Kidney epithelial cell (primary cell): ENCODE results near the gene KRT36. TPM values are rescaled to one million over a fixed set of nuclear protein-coding genes. Genes with fewer than 3 reads are reported as not detected.

Source experiments
- DNase-seq: peaks from one replicate; pipeline ENCODE4 v3.0.0-alpha.2; 2010; ENCODE audit warnings: low read depth
- H3K27me3 ChIP-seq: 2 replicates; pipeline ENCODE4 v1.6.0; 2011; ENCODE audit warnings: low read length; ENCODE audit not compliant: control insufficient read depth, insufficient read depth
- H3K36me3 ChIP-seq: 2 replicates; pipeline ENCODE4 v1.5.1; 2011; ENCODE audit warnings: low read length; ENCODE audit not compliant: control insufficient read depth, insufficient read depth
- H3K4me3 ChIP-seq: 2 replicates; pipeline ENCODE4 v1.5.1; 2011; ENCODE audit warnings: low read depth, mild to moderate bottlenecking, control low read depth, low read length
- CTCF ChIP-seq: IDR thresholded peaks from 2 replicates; pipeline ENCODE4 v1.5.1; 2011; ENCODE audit warnings: mild to moderate bottlenecking, moderate library complexity, low read length, control low read depth, inconsistent platforms; ENCODE audit not compliant: insufficient read depth, poor library complexity, severe bottlenecking
- total RNA-seq: library from RNA; depleted of rRNA; stranded (reverse); fragments of >200 nt; gene quantifications from 2 replicates; pipeline ENCODE4 v1.2.3, GENCODE V29; 2015

Gene KRT36
- total RNA-seq, 1 donor from 2014 or later, result not detected

- H3K4me3 ChIP-seq, result peak overlapping the region; percentile 29
Measured at GRCh38 chr17:41524261-41524660, 34.6 kb upstream of the KRT36 start.

GRCh38 chr17:41523787-41524186, 34.1 kb upstream of the KRT36 start:
- no peak for DNase-seq
- H3K36me3 ChIP-seq, result peaks cover 7% of the 10 kb centered on the region
- TF ChIP-seq CTCF, result no peak
- peak overlapping the region; percentile 29 for H3K4me3 ChIP-seq
- H3K27me3 ChIP-seq, result no peaks in the 10 kb centered on the region

More at GRCh38 chr17:41524261-41524660, 34.6 kb upstream of the KRT36 start:
- DNase-seq, result no peak
- peaks cover 7% of the 10 kb centered on the region for H3K36me3 ChIP-seq
- no peak for TF ChIP-seq CTCF
- H3K27me3 ChIP-seq, result no peaks in the 10 kb centered on the region

GRCh38 chr17:41523225-41523593, 33.5 kb upstream of the KRT36 start:
- peaks cover 7% of the 10 kb centered on the region for H3K36me3 ChIP-seq

GRCh38 chr17:41522301-41523224, 32.9 kb upstream of the KRT36 start:
- Histone ChIP-seq H3K27me3 (no peaks in the 10 kb centered on the region), H3K4me3 (no peak overlapping the region), H3K36me3 (peaks cover 7% of the 10 kb centered on the region)
- TF ChIP-seq CTCF, result no peak
- DNase-seq, result no peak

More at GRCh38 chr17:41523225-41523593, 33.5 kb upstream of the KRT36 start:
- Histone ChIP-seq H3K27me3 (no peaks in the 10 kb centered on the region), H3K4me3 (no peak overlapping the region)
- DNase-seq, result no peak
- no peak for TF ChIP-seq CTCF

- Histone ChIP-seq H3K27me3 (no peaks in the 10 kb centered on the region), H3K36me3 (peaks cover 5% of the 10 kb centered on the region), H3K4me3 (no peak overlapping the region)
- TF ChIP-seq CTCF, result no peak
- peak; percentile 82 for DNase-seq
Measured at GRCh38 chr17:41521574-41522261, 32.0 kb upstream of the KRT36 start.
